ENCODE results near the gene EVC.
A peak's percentile ranks its signal among the peaks of the same experiment; 100 is the strongest.

Gene EVC

GRCh38 chr4:5784021-5784420 lies 73.0 kb downstream of the EVC start:
- no peak for DNase-seq (ENCODE audit: low read depth)
- H3K4me3 ChIP-seq (ENCODE audit: control insufficient read depth, low read depth, low read length), result no peak overlapping the region
- TF ChIP-seq CTCF (IDR thresholded peaks at IDR 0.05; ENCODE audit: control insufficient read depth, insufficient read depth, low read depth, low read length, missing control alignments), result no peak

- DNase-seq (ENCODE audit: low read depth), result no peak
- peak; percentile 15 for TF ChIP-seq CTCF (IDR thresholded peaks at IDR 0.05; ENCODE audit: control insufficient read depth, insufficient read depth, low read depth, low read length, missing control alignments)
- H3K4me3 ChIP-seq (ENCODE audit: control insufficient read depth, low read depth, low read length), result no peak overlapping the region
Measured at GRCh38 chr4:5784960-5785611, 74.1 kb downstream of the EVC start.

GRCh38 chr4:5785806-5786680 lies 75.0 kb downstream of the EVC start:
- no peak for TF ChIP-seq CTCF (IDR thresholded peaks at IDR 0.05; ENCODE audit: control insufficient read depth, insufficient read depth, low read depth, low read length, missing control alignments)
- DNase-seq (ENCODE audit: low read depth), result peak; percentile 84
- H3K4me3 ChIP-seq (ENCODE audit: control insufficient read depth, low read depth, low read length), result no peak overlapping the region

GRCh38 chr4:5787311-5787710 lies 76.3 kb downstream of the EVC start:
- no peak for DNase-seq (ENCODE audit: low read depth)
- no peak for TF ChIP-seq CTCF (IDR thresholded peaks at IDR 0.05; ENCODE audit: control insufficient read depth, insufficient read depth, low read depth, low read length, missing control alignments)

GRCh38 chr4:5788144-5788543 lies 77.1 kb downstream of the EVC start:
- no peak for TF ChIP-seq CTCF (IDR thresholded peaks at IDR 0.05; ENCODE audit: control insufficient read depth, insufficient read depth, low read depth, low read length, missing control alignments)
- no peak for DNase-seq (ENCODE audit: low read depth)
- no peak overlapping the region for H3K4me3 ChIP-seq (ENCODE audit: control insufficient read depth, low read depth, low read length)

More at GRCh38 chr4:5787311-5787710, 76.3 kb downstream of the EVC start:
- H3K4me3 ChIP-seq (ENCODE audit: control insufficient read depth, low read depth, low read length), result no peak overlapping the region

- TF ChIP-seq CTCF (IDR thresholded peaks at IDR 0.05; ENCODE audit: control insufficient read depth, insufficient read depth, low read depth, low read length, missing control alignments), result no peak
- no peak overlapping the region for H3K4me3 ChIP-seq (ENCODE audit: control insufficient read depth, low read depth, low read length)
Measured at GRCh38 chr4:5789141-5789540, 78.1 kb downstream of the EVC start.

More at GRCh38 chr4:5789141-5789540, 78.1 kb downstream of the EVC start:
- no peak for DNase-seq (ENCODE audit: low read depth)
